C4-2B (cell line): ENCODE measurements around the gene NACC2.

Experiments used
- CTCF ChIP-seq: fragments of 450-650 bp; conservative IDR thresholded peaks from 2 replicates; pipeline ENCODE4 v1.5.1; 2017; ENCODE audit warnings: mild to moderate bottlenecking
- ZFX ChIP-seq: fragments of 450-650 bp; IDR thresholded peaks from 2 replicates; pipeline ENCODE4 v1.6.1; 2017

GRCh38 chr9:136039488-136039887 is 55.6 kb downstream of the NACC2 start:
- TF ChIP-seq CTCF, result no peak
- TF ChIP-seq ZFX, result no peak
